ENCODE data around the gene RBFOX2.

DNA sequence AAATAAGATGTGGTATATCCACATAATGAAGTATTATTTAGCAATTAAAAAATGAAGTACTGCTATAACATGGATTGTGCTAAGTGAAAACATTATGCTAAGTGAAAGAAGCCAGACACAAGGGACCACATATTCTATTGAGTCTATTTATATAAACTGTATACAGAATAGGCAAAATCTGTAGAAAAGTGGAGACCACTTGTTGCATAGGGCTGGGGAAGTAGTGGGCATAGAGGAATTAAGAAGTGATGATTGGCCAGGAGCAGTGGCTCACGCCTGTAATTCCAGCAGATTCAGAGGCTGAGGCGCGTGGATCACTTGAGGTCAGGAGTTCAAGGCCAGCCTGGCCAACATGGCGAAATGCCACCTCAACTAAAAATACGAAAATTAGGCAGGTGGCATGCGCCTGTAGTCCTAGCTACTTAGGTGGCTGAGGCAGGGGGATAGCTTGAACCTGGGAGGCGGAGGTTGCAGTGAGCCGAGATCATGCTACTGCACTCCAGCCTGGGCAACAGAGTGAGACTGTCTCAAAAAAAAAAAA is 109.6 kb downstream of the RBFOX2 start:
- TF ChIP-seq, protein P1, sequence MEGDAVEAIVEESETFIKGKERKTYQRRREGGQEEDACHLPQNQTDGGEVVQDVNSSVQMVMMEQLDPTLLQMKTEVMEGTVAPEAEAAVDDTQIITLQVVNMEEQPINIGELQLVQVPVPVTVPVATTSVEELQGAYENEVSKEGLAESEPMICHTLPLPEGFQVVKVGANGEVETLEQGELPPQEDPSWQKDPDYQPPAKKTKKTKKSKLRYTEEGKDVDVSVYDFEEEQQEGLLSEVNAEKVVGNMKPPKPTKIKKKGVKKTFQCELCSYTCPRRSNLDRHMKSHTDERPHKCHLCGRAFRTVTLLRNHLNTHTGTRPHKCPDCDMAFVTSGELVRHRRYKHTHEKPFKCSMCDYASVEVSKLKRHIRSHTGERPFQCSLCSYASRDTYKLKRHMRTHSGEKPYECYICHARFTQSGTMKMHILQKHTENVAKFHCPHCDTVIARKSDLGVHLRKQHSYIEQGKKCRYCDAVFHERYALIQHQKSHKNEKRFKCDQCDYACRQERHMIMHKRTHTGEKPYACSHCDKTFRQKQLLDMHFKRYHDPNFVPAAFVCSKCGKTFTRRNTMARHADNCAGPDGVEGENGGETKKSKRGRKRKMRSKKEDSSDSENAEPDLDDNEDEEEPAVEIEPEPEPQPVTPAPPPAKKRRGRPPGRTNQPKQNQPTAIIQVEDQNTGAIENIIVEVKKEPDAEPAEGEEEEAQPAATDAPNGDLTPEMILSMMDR (IDR thresholded peaks at IDR 0.05) = no peak
- TF ChIP-seq POLR2A (IDR thresholded peaks at IDR 0.05) = no peak
